IMR-90 (cell line): ENCODE measurements around the gene SLIT3. TPM values are rescaled to one million over a fixed set of nuclear protein-coding genes. Genes with fewer than 3 reads are reported as not detected.

Source experiments
- ATAC-seq: fragments of 200-7000 bp; cut with Tn5 transposase; 2 replicates; pipeline ENCODE4 v1.9.1; 2020; ENCODE audit warnings: low read depth, mild to moderate bottlenecking, moderate library complexity
- BruUV-seq: library from RNA; stranded (reverse); fragments of 400-500 nt; replicated peaks from 2 replicates; lab custom pipeline; 2021; lab: Mats Ljungman, UMichigan
- CTCF ChIA-PET: fragments of 300-600 bp; formaldehyde crosslinking; extraction: SDS; loops from one replicate; lab custom pipeline; 2021; ENCODE audit warnings: antibody characterized with exemption; lab: Yijun Ruan, JAX
- POLR2A ChIA-PET: fragments of 300-600 bp; sonication (Branson Sonifier 250); formaldehyde crosslinking; loops from one replicate; lab custom pipeline; 2022; ENCODE audit warnings: antibody characterized with exemption; ENCODE audit not compliant: unreplicated experiment; lab: Charles Lee
- DNase-seq: peaks from one replicate; pipeline ENCODE4 v3.0.0; 2013
- H2AFZ ChIP-seq: replicated peaks from 2 replicates; pipeline ENCODE3; 2013; ENCODE audit warnings: low read length, mild to moderate bottlenecking; ENCODE audit not compliant: poor library complexity
- H2AK5ac ChIP-seq: 2 replicates; pipeline ENCODE4 v1.6.1; 2013; ENCODE audit warnings: low read depth, low read length, inconsistent platforms
- H2AK9ac ChIP-seq: replicated peaks from 2 replicates; pipeline ENCODE3; 2013; ENCODE audit warnings: mild to moderate bottlenecking, low read depth, low read length, moderate library complexity; ENCODE audit not compliant: poor library complexity
- H2BK120ac ChIP-seq: 2 replicates; pipeline ENCODE4 v1.6.1; 2013; ENCODE audit warnings: low read depth, low read length, inconsistent platforms
- H2BK15ac ChIP-seq: 3 replicates; pipeline ENCODE4 v1.6.1; 2013; ENCODE audit warnings: low read depth, low read length, inconsistent platforms
- H2BK20ac ChIP-seq: 2 replicates; pipeline ENCODE4 v1.6.1; 2013; ENCODE audit warnings: low read depth, mild to moderate bottlenecking, inconsistent platforms, low read length, moderate library complexity
- H2BK5ac ChIP-seq: 2 replicates; pipeline ENCODE4 v1.6.1; 2013; ENCODE audit warnings: mild to moderate bottlenecking, low read depth, low read length, inconsistent platforms; ENCODE audit not compliant: poor library complexity, severe bottlenecking
- H3K14ac ChIP-seq: replicated peaks from 2 replicates; pipeline ENCODE4 v1.6.1; 2013; ENCODE audit warnings: low read depth, low read length, inconsistent platforms
- H3K18ac ChIP-seq: 2 replicates; pipeline ENCODE4 v1.6.1; 2013; ENCODE audit warnings: low read depth, low read length, control low read depth
- H3K23ac ChIP-seq: 2 replicates; pipeline ENCODE4 v1.6.1; 2013; ENCODE audit warnings: low read depth, low read length, inconsistent platforms
- H3K27ac ChIP-seq: 2 replicates; pipeline ENCODE4 v1.5.1; 2013; ENCODE audit warnings: mild to moderate bottlenecking, control low read depth, low read length; ENCODE audit not compliant: insufficient read depth
- H3K27me3 ChIP-seq: 2 replicates; pipeline ENCODE4 v1.6.1; 2013; ENCODE audit warnings: low read length; ENCODE audit not compliant: control insufficient read depth, insufficient read depth
- H3K36me3 ChIP-seq: 2 replicates; pipeline ENCODE4 v1.6.1; 2013; ENCODE audit warnings: low read length, mixed read lengths; ENCODE audit not compliant: control insufficient read depth, insufficient read depth
- H3K4ac ChIP-seq: 2 replicates; pipeline ENCODE4 v1.6.1; 2013; ENCODE audit warnings: low read depth, low read length, inconsistent platforms
- H3K4me1 ChIP-seq: 2 replicates; pipeline ENCODE4 v1.6.1; 2013; ENCODE audit warnings: low read length, mixed read lengths; ENCODE audit not compliant: control insufficient read depth, insufficient read depth
- H3K4me2 ChIP-seq: 2 replicates; pipeline ENCODE4 v1.6.1; 2013; ENCODE audit warnings: low read depth, mild to moderate bottlenecking, control low read depth, low read length, moderate library complexity
- H3K4me3 ChIP-seq: 2 replicates; pipeline ENCODE4 v1.5.1; 2013; ENCODE audit warnings: low read depth, mild to moderate bottlenecking, control low read depth, low read length, moderate library complexity; ENCODE audit not compliant: insufficient read depth
- H3K56ac ChIP-seq: 2 replicates; pipeline ENCODE4 v1.6.1; 2013; ENCODE audit warnings: low read length, inconsistent platforms; ENCODE audit not compliant: insufficient read depth; ENCODE audit errors: extremely low read depth
- H3K79me1 ChIP-seq, 2 experiments: 2 replicates each; pipeline ENCODE4 v1.6.1; 2013; ENCODE audit warnings: low read length in 2 of 2, inconsistent platforms in 1 of 2, low read depth in 1 of 2
- H3K9ac ChIP-seq: 2 replicates; pipeline ENCODE4 v1.6.1; 2013; ENCODE audit warnings: low read depth, low read length, control low read depth
- H3K9me1 ChIP-seq: 2 replicates; pipeline ENCODE4 v1.6.1; 2013; ENCODE audit warnings: low read length, inconsistent platforms; ENCODE audit not compliant: insufficient read depth
- H3K9me3 ChIP-seq: 2 replicates; pipeline ENCODE4 v1.6.1; 2013; ENCODE audit warnings: low read length; ENCODE audit not compliant: control insufficient read depth, insufficient read depth
- H4K20me1 ChIP-seq: 2 replicates; pipeline ENCODE4 v1.6.1; 2013; ENCODE audit warnings: low read length, inconsistent platforms; ENCODE audit not compliant: insufficient read depth
- H4K5ac ChIP-seq: 2 replicates; pipeline ENCODE4 v1.6.1; 2013; ENCODE audit warnings: mild to moderate bottlenecking, low read depth, low read length, control low read depth
- H4K8ac ChIP-seq, 2 experiments: 2 replicates each; pipeline ENCODE4 v1.6.1; 2013; ENCODE audit warnings: low read depth in 2 of 2, low read length in 2 of 2, control low read depth in 1 of 2, inconsistent platforms in 1 of 2
- H4K91ac ChIP-seq: 2 replicates; pipeline ENCODE4 v1.6.1; 2013; ENCODE audit warnings: low read depth, low read length, inconsistent platforms; ENCODE audit not compliant: insufficient read depth
- CEBPB ChIP-seq: IDR thresholded peaks from 2 replicates; pipeline ENCODE4 v1.6.1; 2012; ENCODE audit warnings: low read depth, low read length, improper control_type of control experiment
- MXI1 ChIP-seq: IDR thresholded peaks from 2 replicates; pipeline ENCODE4 v1.6.1; 2012; ENCODE audit warnings: low read depth, mild to moderate bottlenecking, low read length, moderate library complexity, borderline replicate concordance
- NFE2L2 ChIP-seq: fragments of 150-350 bp; IDR thresholded peaks from 2 replicates; pipeline ENCODE4 v1.6.1; 2016; ENCODE audit warnings: low read depth, mild to moderate bottlenecking, low read length
- RAD21 ChIP-seq: IDR thresholded peaks from 2 replicates; pipeline ENCODE4 v1.6.1; 2012; ENCODE audit warnings: low read length, improper control_type of control experiment
- RFX5 ChIP-seq: IDR thresholded peaks from 2 replicates; pipeline ENCODE4 v1.8.0; 2012; ENCODE audit warnings: low read depth, mild to moderate bottlenecking, low read length, moderate library complexity
- WGBS, 2 experiments: methylation state at CpG; one replicate each; pipeline versions ENCODE4 v1.1.5 to v1.1.7; 2013; ENCODE audit warnings: missing lambda C conversion rate in 2 of 2; ENCODE audit not compliant: insufficient read length in 1 of 2; ENCODE audit errors: extremely low coverage in 2 of 2; 5-methylcytosine and 5-hydroxymethylcytosine counted together
- dilution Hi-C: fragments of 300-500 bp; cut with HindIII; formaldehyde crosslinking; loops from one replicate; pipeline ENCODE4 v1.14.3; 2018; ENCODE audit warnings: low sequenced_read_pairs; ENCODE audit not compliant: unreplicated experiment
- in situ Hi-C: fragments of 300-500 bp; cut with MboI; formaldehyde crosslinking; loops from 3 replicates; pipeline ENCODE4 v1.14.3; 2019; ENCODE audit warnings: low sequenced_read_pairs, inconsistent platforms, mixed read lengths
- intact Hi-C: fragments of 100-400 bp; cut with micrococcal nuclease; formaldehyde crosslinking; loops from 2 replicates; pipeline ENCODE4 v1.10.0; 2022
- polyA plus RNA-seq, 3 experiments: library from polyadenylated mRNA; depleted of rRNA; stranded (reverse); fragments of >200 nt; gene quantifications; 2 replicates each; pipeline ENCODE4 v1.2.3, GENCODE V29; 2012; ENCODE audit warnings: low replicate concordance in 1 of 3
- total RNA-seq: library from RNA; depleted of rRNA; stranded (reverse); fragments of >200 nt; gene quantifications from 2 replicates; pipeline ENCODE4 v1.2.3, GENCODE V29; 2012

The SLIT3 gene
- total and polyA plus RNA-seq, 2 of the 4 experiments (the other 2 are of a cell fraction) = 0.18 to 0.50 TPM

DNA sequence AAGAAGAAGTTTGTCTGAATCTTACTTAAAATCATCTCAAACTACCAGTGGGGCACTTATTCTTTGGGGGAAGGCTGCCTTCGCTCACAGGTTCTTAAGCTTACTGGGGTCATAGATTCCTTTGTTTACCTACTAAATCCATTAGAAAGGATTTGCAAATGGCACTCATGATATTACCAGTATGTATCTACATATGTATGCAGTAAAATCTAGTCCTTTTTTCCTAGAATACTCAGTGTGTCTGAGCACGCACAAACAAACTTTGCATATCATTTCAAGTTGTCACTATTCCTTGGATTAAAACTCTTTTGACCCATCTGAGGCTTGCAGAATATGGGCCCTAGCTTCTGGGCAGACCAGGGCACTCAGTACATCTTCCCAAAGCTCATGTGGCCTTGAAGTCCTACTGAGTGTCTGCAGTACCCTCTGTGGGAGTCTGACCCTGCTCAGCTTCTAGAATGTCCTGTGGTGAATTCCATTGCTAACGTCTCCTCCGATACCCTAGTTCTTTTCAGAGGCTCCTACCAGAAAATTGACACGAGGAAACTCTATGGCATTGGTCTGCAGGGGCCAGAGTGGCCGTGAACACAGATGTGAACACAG, 297.9 kb downstream of the SLIT3 start:
- Histone ChIP-seq H2AFZ (no peak overlapping the region), H3K18ac (no peak overlapping the region), H2BK5ac (no peak overlapping the region), H3K4me2 (no peak overlapping the region), H4K8ac (no peak overlapping the region), H2BK20ac (no peak overlapping the region), H3K9me1 (no peaks in the 10 kb centered on the region), H3K27me3 (no peaks in the 10 kb centered on the region), H2AK5ac (no peak overlapping the region), H3K4me3 (no peak overlapping the region), H3K4ac (no peak overlapping the region), H3K27ac (no peak overlapping the region), H3K56ac (no peak overlapping the region), H4K20me1 (no peaks in the 10 kb centered on the region), H3K23ac (no peak overlapping the region), H3K4me1 (no peaks in the 10 kb centered on the region), H3K9me3 (no peaks in the 10 kb centered on the region), H2BK120ac (no peak overlapping the region), H3K14ac (no peak overlapping the region), H4K5ac (no peak overlapping the region), H3K79me1 (no peaks in the 10 kb centered on the region), H3K36me3 (no peaks in the 10 kb centered on the region), H3K9ac (no peak overlapping the region), H2AK9ac (no peak overlapping the region), H2BK15ac (no peak overlapping the region), H4K91ac (no peak overlapping the region)
- dilution Hi-C loops = no loop called here
- no peak for ATAC-seq
- intact Hi-C loops = no loop called here
- no TSS peak for BruUV-seq
- in situ Hi-C loops = no loop called here
- CTCF ChIA-PET = interaction anchor here (1.0 to 1.4 kb wide), 2 partner anchors 11 to 161 kb away, joined by 3 read pairs; no protein-coding TSS in a partner anchor
- POLR2A ChIA-PET = no interaction called here
- TF ChIP-seq RFX5 (no peak), NFE2L2 (no peak), MXI1 (no peak), RAD21 (no peak), CEBPB (no peak)
- no peak for DNase-seq
- 80% methylated on average over 1 of the region's 6 CpGs; no CpG with 5 or more reads in 1 of the 2 experiments for WGBS, 2 experiments
